HG03066 (cell line): Measurements from ENCODE around the gene DNM1L.
A peak's percentile ranks its signal among the peaks of the same experiment; 100 is the strongest.
"Not testable (repeated sequence)": the region's sequence is repeated elsewhere in the genome, so short reads cannot be mapped to it uniquely, and the experiment has no call there.

Experiments
- ATAC-seq: cut with Tn5 transposase; IDR thresholded peaks from one replicate; pipeline ENCODE4 v1.9.1; 2021; ENCODE audit warnings: low read depth; ENCODE audit not compliant: unreplicated experiment

DNM1L gene

DNA sequence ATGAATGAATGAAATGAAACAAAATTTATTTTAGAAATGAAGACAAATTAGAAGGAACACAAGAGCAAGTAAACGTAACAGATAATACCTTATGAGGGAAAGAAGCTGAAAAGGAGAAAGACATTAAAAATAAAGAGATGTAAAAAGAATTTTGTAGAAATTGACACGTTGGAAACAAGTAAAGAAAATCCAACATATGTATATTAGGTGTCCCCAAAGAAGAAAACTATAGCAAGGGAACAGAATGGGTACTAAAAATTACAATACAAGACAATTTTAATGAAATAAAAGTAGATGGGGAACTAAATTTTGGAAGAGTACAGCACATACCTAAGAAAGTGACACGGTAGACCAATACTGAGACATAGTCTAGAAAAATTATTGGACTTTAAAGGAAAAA, 16.7 kb downstream of the DNM1L start:
- no peak for ATAC-seq

DNA sequence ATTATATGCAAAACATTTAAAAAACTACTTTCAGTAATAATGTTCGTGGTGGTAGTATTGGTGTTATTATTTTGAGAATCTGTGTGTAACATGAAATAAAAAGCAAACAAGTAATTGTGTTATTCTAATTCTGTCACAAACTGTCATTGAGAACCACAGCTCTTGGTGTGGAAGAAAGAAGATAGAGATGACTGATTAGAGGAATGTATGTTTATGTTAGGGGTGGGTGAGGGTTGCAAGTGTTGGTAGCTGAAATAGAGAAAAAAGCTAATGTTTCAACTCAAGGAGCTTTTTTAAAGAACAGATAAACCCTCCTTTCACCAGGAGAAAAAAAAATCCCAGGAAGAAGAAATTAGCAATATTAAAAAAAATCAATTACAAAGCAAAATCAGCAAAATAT, 18.3 kb downstream of the DNM1L start:
- ATAC-seq: no peak

DNA sequence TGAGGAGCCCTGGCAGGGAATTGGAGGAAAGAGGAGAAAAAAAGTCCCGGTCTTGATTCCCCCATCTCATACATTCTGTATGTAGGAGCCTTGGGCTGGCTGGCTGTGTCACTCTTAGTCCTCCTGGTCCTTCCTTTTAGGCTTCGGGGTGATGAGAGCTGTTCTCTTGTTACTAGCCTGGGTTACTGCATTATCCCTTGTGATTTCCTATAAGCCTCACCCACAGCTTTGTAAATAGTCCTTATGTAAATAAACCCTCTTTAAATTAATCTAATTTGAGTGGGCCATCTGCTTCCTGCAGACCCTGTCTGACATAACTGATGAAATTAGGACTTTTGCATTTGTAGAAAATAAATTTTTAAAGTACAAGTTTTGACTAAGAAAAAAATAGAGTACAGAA, 19.2 kb downstream of the DNM1L start:
- no peak for ATAC-seq

DNA sequence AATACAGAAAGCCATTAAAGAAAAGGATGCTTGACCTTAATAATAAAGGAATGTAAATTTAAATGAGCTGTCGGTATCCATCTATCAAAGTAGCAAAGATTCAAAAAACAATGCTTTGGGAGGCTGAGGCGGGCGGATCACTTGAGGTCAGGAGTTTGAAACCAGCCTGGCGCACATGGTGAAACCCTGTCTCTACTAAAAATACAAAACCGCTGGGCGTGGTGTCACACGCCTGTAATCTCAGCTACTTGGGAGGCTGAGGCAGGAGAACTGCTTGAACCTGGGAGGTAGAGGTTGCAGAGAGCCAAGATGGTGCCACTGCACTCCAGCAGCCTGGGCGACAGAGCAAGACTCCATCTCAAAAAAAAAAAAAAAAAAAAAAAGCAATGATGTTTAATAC, 20.3 kb downstream of the DNM1L start:
- not testable (repeated sequence) for ATAC-seq

DNA sequence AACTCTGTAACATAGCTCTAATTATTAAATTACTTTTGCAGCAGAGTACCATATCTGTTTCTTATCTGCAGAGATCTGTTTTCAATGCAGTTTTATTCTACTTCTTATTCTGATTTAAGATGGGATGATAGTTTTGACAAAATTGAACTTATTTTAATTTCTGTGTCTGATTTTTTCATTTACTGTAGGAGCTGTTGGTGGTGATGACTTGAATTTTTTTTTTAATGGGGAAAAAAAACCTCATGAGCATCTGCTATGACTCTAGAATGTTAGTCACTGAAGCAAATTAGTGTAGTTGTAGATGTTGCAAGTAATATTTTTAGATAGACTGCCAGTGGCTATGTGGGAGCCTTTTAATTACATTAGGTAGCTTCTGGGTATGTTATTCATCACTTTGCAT, 23.4 kb downstream of the DNM1L start:
- ATAC-seq: no peak

DNA sequence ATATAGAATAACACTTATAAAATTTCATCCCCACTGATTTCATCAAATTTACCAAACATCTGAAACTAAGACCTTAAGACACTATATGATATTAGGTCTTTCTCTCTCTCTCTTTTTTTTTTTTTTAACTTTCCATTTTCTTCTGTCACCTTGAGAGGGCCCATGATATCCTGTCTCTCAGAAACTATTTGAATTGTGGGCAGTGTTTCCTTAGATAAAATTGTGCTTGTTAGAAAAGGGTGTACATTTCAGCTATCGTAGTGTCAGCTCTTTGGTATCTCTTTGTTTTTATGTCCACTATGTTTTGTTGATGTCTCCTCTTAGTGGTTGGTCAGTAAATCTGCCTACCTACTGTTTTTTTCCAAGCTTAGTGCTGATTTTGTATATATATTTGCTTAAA, 23.8 kb downstream of the DNM1L start:
- ATAC-seq: no peak

DNA sequence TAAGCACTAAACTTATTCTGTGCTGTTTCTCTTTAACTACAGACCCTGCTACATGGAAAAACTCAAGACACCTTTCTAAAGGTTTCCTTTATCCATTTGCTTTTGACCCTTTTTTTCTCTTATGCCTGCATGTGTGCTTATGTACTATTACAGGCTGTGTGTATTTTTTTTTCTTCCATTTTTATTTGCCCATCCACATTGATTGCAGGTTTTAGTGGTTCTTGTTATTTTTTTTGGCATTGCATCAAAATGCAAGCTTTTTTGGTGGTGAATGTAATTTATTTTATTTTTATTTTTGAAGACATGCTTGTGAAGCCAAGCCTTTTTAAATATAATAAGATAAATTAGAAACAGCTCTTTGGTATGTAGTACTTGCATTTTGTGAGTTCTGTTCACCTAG, 26.7 kb downstream of the DNM1L start:
- ATAC-seq: no peak

DNA sequence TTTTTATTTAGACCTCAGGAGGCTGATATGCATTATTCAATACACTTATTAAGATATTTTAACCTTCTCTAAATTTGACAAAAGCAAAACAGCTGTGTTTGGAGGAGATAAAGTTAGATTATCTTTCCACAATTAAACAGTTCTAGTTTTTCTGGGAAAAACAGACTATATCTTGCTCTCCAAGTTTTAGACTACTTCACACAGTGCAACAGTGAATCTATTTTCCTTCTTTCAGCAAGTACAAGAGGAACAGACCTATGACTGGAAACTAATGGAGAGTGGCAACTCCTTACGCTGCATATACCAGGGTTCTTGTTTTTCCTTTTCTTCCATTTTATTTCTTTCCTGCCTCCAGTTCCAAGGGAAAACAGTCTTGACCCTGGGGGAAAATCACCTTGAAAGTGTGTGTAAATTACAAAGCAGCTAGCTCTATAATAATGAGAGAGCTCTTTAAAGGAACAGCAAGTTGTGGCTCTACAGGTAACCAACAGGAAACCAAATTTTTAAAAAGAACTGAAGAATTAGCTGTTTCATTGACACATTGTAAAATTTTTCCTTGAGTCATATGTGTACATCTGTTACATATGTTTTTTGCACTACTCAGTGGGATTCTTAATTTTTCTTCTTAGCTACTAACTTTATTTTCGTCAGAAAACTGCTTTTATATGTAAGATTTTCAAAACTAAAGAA, 27.4 kb downstream of the DNM1L start:
- ATAC-seq: no peak

DNA sequence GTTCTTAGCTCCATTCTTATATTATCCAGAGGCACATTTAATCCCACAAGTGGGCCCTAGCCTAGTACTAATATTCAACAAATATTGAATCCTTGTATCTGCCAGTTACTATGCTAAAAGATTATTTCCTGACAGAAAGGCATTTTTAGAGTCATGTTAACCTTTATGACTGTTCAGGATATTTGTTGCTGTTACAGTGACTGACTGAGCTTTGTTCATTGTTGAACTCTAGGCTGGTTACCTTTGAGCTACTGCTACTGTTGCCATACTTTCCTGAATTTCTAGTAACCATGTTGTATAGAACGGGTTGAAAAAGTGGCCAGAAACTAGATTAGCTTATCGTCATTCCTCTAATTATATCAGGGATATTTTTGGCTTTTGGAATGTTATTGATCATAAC, 29.8 kb downstream of the DNM1L start:
- no peak for ATAC-seq

DNA sequence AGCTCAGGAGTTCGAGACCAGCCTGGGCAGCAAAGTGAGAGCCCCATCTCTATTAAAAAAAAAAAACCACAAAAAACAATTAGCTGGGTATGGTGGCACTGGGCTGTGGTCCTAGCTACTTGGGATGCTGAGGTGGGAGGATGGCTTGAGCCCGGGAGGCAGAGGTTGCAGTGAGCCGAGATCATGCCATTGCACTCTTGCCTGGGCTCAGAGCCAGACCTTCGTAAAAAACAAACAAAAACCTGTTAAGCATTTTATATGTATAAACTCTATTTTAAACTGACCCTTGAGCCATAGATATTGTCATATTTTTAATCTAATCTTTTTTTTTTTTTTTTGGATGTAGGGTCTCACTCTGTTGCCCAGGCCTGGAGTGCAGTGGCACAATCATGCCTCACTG, 35.7 kb downstream of the DNM1L start:
- ATAC-seq: no peak

DNA sequence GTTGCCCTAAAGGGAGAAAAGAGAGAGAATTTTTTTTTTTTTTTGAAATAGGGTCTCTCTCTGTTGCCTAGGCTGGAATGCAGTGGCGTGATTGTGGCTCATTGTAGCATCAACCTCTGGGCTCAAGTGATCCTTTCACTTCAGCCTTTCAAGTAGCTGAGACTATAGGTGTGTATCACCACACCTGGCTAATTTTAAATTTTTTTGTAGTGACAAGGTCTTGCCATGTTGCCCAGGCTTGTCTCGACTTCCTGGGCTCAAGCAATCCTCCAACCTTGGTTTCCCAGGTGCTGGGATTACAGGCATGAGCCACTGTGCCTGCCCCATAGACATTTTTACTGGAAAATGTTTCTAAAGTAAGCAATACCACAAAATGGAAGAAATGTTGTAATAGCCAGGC, 39.8 kb downstream of the DNM1L start:
- no peak for ATAC-seq

DNA sequence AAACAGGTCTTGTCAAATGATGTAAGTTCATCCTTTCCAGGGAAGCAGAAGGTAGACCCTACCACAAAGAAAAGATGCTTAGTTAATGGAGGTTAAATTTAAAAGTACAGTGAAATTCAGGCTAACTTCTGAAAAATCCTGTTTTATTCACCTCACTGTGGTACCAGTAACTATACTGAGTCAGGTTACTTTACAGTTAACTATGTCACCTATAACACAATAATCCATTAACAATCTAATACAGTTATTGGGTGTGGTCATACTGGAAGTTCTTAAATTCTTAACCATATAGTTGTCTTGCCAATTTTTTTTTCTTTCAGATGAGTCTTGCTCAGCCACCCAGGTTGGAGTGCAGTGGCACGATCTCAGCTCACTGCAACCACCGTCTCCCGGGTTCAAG, 46.2 kb downstream of the DNM1L start:
- not testable (repeated sequence) for ATAC-seq

DNA sequence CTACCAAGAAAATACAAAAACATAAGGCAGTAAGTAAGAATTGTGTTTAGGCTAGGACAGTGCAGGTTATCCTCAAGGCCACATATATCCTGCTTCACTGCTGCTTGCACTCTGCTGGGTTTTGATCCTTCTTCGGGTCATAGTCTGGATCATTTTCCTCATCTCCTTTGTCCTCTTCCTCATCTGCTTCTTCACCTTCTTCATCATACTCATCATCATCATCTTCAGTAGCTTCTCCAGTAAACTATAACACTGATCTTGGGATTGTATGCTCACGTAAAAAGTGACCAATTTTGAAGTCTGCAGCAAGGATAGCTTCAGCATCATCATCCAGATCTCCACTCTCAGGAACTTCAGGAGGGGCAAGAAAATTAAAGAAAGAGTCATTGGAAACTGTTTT, 47.2 kb downstream of the DNM1L start:
- no peak for ATAC-seq

DNA sequence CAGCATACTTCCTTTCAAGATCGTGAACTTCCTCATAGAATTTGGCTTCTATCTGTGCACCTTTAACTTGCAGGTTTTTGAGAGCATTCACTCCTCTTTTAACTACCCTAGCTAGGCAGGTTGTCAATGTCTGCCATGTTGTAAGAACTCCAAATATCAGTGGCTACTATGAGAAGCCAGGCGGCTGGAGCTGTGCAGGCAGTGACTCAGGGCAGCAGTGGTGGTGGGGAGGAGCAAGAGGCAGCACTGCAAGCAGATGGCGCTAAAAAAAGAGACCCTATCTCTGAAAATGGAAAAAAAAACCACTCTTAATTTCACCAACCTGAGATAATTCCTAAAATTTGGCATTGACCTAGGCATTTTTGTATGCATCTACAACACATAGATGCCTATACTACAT, 48.1 kb downstream of the DNM1L start:
- no peak for ATAC-seq

DNA sequence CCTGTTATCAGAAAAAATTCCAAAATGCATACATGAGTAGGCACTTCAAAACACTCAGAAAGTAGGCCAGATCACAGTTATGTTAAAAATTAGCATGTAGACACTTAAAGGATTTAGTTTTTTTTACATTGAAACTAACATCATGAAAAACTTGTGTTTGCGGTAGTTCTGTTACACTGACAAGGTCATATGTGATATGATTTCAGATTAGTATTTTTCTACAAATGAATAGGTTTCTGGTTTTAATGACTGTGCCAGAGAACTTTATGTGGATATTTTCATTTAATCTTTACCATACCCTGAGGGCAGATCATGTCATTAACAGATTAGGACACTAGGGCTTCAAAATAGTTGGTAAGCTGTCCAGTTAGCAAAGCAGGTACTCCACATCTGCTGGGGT, 55.9 kb downstream of the DNM1L start:
- ATAC-seq: no peak

DNA sequence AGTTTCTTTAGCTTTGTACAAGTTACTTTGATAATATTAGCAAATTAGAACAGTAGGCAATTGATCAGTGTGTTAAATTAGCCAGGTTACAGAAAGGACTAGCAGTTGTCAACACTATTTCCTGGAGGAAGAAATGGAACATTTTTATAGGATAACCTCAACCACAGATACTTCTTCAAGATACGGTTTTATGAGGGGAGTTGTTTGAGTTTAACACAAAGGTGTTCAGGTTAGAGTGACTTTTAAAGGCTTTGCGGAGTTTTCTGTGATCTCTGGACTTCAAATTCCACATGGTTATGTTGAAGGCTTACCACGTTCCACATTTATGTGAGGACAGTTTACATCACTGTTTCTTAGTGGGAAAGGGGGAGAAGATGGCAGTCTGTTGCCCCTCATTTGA, 57.3 kb downstream of the DNM1L start:
- ATAC-seq: no peak

DNA sequence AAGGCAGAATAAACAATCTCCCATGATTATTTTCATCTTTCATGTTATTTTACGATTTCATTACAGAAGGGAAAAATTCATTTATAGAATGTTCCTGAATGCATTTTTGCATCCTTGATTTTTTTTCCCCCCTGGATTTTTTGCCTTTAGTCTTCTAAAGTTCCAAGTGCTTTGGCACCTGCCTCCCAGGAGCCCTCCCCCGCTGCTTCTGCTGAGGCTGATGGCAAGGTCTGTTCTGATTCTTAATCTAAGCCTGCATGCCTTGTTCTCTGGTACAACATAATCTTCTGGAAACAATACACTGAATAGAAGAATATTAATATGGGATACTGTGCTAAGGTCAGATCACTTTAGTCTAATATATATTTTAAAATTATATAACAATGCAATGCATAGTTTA, 58.6 kb downstream of the DNM1L start:
- ATAC-seq: no peak

DNA sequence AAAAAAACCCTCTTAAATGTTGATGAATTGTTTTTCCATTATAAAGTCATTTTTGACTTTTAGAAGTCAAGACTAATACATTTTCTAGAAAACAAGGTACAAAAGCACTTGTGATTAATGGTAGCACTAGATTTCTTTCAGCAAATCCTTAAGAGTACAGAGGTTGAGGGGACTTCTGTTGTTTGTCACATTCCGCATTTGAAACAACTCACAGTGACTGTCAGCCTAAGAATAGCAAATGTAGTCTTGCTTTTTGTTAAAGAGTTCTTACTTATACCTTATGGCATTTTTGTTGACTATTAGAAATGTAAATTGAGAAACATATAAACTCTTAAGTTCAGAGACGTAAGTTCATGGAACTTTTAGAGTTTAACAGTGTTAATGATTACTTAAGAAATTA, 60.2 kb downstream of the DNM1L start:
- ATAC-seq: no peak

DNA sequence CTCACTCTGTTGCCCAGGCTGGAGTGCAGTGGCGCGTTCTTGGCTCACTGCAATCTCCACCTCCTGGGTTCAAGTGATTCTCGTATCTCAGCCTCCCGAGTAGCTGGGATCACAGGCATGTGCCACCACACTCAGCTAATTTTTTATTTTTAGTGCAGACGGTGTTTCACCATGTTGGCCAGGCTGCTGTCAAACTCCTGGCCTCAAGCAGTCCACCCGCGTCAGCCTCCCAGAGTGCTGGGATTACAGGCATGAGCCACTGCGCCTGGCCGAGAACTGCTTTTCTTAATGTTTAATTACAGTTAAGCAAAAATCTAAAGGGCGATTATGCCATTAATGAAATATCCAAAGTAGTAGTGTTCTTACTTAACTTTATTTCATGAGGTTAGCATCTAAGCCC, 63.0 kb downstream of the DNM1L start:
- no peak for ATAC-seq

DNA sequence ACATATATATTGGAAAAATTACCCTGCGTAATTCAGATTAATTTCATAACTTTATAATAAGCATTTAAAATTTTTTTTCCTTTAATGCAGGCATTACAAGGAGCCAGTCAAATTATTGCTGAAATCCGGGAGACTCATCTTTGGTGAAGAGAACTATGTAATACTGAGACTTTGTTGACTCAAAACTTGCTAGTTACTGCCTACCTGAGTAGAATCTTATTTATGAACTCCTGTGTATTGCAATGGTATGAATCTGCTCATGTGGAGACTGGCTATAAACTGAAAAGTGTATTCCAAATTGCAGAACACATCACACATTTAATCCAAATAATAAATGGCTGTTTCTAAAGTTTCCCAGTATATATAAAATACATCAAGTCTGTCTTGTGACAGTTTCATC, 64.2 kb downstream of the DNM1L start:
- ATAC-seq: no peak

DNA sequence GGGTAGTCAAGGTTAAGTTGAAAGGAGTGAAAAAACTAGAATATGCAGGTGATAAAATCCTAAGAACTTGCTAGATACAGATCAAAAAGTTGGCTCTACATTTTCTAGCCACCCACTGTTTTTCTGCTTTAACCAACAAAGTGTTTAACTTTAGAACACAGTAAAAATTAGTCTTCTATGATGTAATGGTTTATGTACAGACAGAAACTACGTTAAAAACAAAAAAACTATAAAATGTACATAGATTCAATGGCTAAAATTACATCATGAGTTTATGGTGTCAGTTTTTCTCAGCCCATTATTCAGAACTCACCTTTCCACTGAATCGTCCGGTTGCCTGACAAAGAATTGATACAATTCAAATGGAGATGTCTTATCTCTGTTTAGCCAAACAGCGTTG, 74.5 kb downstream of the DNM1L start:
- no peak for ATAC-seq

DNA sequence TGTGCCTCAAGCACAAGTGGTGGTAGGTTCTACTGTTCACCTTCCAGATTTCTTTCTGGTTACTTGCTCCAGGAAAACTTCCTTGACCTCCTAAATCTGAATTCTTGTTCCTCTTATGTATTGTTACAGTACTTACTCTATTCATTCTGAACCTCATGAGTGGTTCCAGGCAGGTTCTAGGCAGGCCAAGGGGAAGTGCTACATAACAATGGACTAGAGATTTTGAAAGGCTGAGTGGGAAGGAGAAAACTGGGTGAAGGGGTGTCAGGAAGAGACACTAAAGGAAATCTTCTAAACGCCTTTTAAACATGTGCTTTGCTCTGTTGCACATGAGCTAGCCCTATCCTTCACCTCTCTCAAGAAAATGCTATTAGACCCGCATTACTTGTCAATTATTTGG, 75.0 kb downstream of the DNM1L start:
- no peak for ATAC-seq

DNA sequence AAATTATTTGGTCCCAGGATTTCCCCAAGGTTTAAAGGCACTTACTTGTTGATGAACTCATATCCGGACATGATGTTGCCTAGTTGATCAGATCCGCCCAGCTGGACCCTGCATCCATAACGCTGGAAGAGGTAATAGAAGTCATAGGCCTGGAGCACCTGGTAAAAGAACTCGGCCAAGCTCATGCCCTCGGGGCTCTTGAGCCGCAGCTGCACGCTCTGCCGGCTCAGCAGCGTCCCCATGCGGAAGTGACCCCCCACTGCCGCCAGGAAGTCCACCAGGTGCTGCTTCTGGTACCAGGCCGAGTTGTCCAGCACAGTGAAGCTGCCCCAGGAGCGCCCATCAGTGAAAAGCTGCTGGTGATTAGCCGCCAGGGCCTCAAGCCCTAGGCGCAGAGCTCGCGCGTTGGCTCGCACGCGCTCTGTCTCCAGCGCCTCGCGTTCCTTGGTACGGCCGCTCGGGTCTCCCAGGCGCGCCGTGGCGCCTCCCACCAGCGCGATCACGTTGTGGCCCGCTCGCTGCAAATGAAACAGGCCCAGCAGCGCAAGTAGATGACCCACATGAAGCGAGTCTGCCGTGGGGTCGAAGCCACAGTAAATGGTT, 76.1 kb downstream of the DNM1L start:
- peak; percentile 70 for ATAC-seq
